ENCODE measurements around the gene FKBP9.
"Not testable (repeated sequence)": the region's sequence is repeated elsewhere in the genome, so short reads cannot be mapped to it uniquely, and the experiment has no call there.

The FKBP9 gene

GRCh38 chr7:32957326-32958045 is at the start of gene FKBP9:
Gene FKBP9 (plus strand): TSS chr7:32957440. CDS start chr7:32957574, 134 bp downstream.
- peak in 1 of 2 experiments; percentile 14 for DNase-seq (ENCODE audit: low read depth in 2 of 2)

- no peak for DNase-seq (ENCODE audit: low read depth in 2 of 2)
These were observed 47.0 kb upstream of the FKBP9 start for GRCh38 chr7:32910195-32910594.

- DNase-seq (ENCODE audit: low read depth in 2 of 2) = no peak
These were observed 43.1 kb upstream of the FKBP9 start for GRCh38 chr7:32914184-32914583.

- DNase-seq (ENCODE audit: low read depth in 2 of 2) = no peak
These were observed 42.2 kb upstream of the FKBP9 start for GRCh38 chr7:32915041-32915536.

GRCh38 chr7:32916006-32916405 is 41.2 kb upstream of the FKBP9 start:
- DNase-seq (ENCODE audit: low read depth in 2 of 2) = no peak

GRCh38 chr7:32916994-32917393 is 40.2 kb upstream of the FKBP9 start:
- not testable (repeated sequence) for DNase-seq (ENCODE audit: low read depth in 2 of 2)

- no peak for DNase-seq (ENCODE audit: low read depth in 2 of 2)
These were observed 35.3 kb upstream of the FKBP9 start for GRCh38 chr7:32921896-32922295.

GRCh38 chr7:32928785-32929298 is 28.4 kb upstream of the FKBP9 start:
- no peak for DNase-seq (ENCODE audit: low read depth in 2 of 2)

- DNase-seq (ENCODE audit: low read depth in 2 of 2) = no peak
These were observed 27.7 kb upstream of the FKBP9 start for GRCh38 chr7:32929430-32930143.

GRCh38 chr7:32930378-32930777 is 26.9 kb upstream of the FKBP9 start:
- no peak for DNase-seq (ENCODE audit: low read depth in 2 of 2)

GRCh38 chr7:32935558-32935957 is 21.7 kb upstream of the FKBP9 start:
- no peak for DNase-seq (ENCODE audit: low read depth in 2 of 2)

GRCh38 chr7:32936689-32937088 is 20.6 kb upstream of the FKBP9 start:
- DNase-seq (ENCODE audit: low read depth in 2 of 2) = no peak

- DNase-seq (ENCODE audit: low read depth in 2 of 2) = no peak
These were observed 19.7 kb upstream of the FKBP9 start for GRCh38 chr7:32937344-32938174.

- no peak for DNase-seq (ENCODE audit: low read depth in 2 of 2)
These were observed 16.1 kb upstream of the FKBP9 start for GRCh38 chr7:32941181-32941580.

- no peak for DNase-seq (ENCODE audit: low read depth in 2 of 2)
These were observed 15.4 kb upstream of the FKBP9 start for GRCh38 chr7:32941681-32942414.

- DNase-seq (ENCODE audit: low read depth in 2 of 2) = peak; percentile 37 to 62
These were observed 14.6 kb upstream of the FKBP9 start for GRCh38 chr7:32942415-32943251.

- DNase-seq (ENCODE audit: low read depth in 2 of 2) = no peak
These were observed 13.8 kb upstream of the FKBP9 start for GRCh38 chr7:32943252-32944030.

- no peak for DNase-seq (ENCODE audit: low read depth in 2 of 2)
These were observed 9.7 kb upstream of the FKBP9 start for GRCh38 chr7:32947420-32947983.

- no peak for DNase-seq (ENCODE audit: low read depth in 2 of 2)
These were observed 9.0 kb upstream of the FKBP9 start for GRCh38 chr7:32948202-32948601.
